HG03039 (cell line): Measurements from ENCODE around the gene TBL1XR1.

ENCODE experiments used
- ATAC-seq: cut with Tn5 transposase; IDR thresholded peaks from one replicate; pipeline ENCODE4 v1.9.1; 2021; ENCODE audit warnings: mild to moderate bottlenecking, moderate library complexity; ENCODE audit not compliant: unreplicated experiment

Gene TBL1XR1

GRCh38 chr3:177197041-177197726 is at the start of gene TBL1XR1:
TBL1XR1 (minus strand) TSS chr3:177197482; CDS start chr3:177064977, 132,505 bp downstream.
- peak; percentile 36 for ATAC-seq

- no peak for ATAC-seq
Observed at GRCh38 chr3:177245250-177245649, 48.0 kb upstream of the TBL1XR1 start.

GRCh38 chr3:177244606-177245005 is 47.3 kb upstream of the TBL1XR1 start:
- no peak for ATAC-seq

GRCh38 chr3:177238686-177239216 is 41.5 kb upstream of the TBL1XR1 start:
- ATAC-seq, result no peak

GRCh38 chr3:177237206-177237605 is 39.9 kb upstream of the TBL1XR1 start:
- ATAC-seq, result no peak

GRCh38 chr3:177236704-177237103 is 39.4 kb upstream of the TBL1XR1 start:
- no peak for ATAC-seq

GRCh38 chr3:177234121-177234520 is 36.8 kb upstream of the TBL1XR1 start:
- ATAC-seq, result no peak

- ATAC-seq, result no peak
Observed at GRCh38 chr3:177231242-177231641, 34.0 kb upstream of the TBL1XR1 start.

GRCh38 chr3:177230641-177231040 is 33.4 kb upstream of the TBL1XR1 start:
- no peak for ATAC-seq

- no peak for ATAC-seq
Observed at GRCh38 chr3:177229791-177230190, 32.5 kb upstream of the TBL1XR1 start.

- ATAC-seq, result no peak
Observed at GRCh38 chr3:177228601-177229190, 31.4 kb upstream of the TBL1XR1 start.

GRCh38 chr3:177224414-177224813 is 27.1 kb upstream of the TBL1XR1 start:
- ATAC-seq, result no peak

GRCh38 chr3:177221744-177222143 is 24.5 kb upstream of the TBL1XR1 start:
- no peak for ATAC-seq

GRCh38 chr3:177220136-177220974 is 23.1 kb upstream of the TBL1XR1 start:
- ATAC-seq, result no peak

GRCh38 chr3:177213801-177214535 is 16.7 kb upstream of the TBL1XR1 start:
- ATAC-seq, result no peak

GRCh38 chr3:177212756-177213155 is 15.5 kb upstream of the TBL1XR1 start:
- ATAC-seq, result no peak

GRCh38 chr3:177212278-177212610 is 15.0 kb upstream of the TBL1XR1 start:
- ATAC-seq, result no peak

GRCh38 chr3:177211503-177212277 is 14.4 kb upstream of the TBL1XR1 start:
- ATAC-seq, result no peak

GRCh38 chr3:177210744-177211502 is 13.6 kb upstream of the TBL1XR1 start:
- no peak for ATAC-seq
